Liver (tissue), 3 donors: ENCODE data around the gene NMNAT2.

ENCODE experiments used
- GABPA ChIP-seq, 2 donors: IDR thresholded peaks in 1 of 2; conservative IDR thresholded peaks in 1 of 2; 2 replicates each; pipeline ENCODE4 v1.6.1; 2016; ENCODE audit warnings: antibody characterized with exemption in 2 of 2, mild to moderate bottlenecking in 1 of 2, moderate library complexity in 1 of 2
- HNF4G ChIP-seq: IDR thresholded peaks from 2 replicates; pipeline ENCODE4 v1.6.1; 2016; ENCODE audit warnings: antibody characterized with exemption
- RAD21 ChIP-seq, 2 donors: IDR thresholded peaks; 2 replicates each; pipeline ENCODE4 v1.6.1; 2016; ENCODE audit warnings: antibody characterized with exemption in 2 of 2, mild to moderate bottlenecking in 2 of 2
- RXRA ChIP-seq, 2 donors: IDR thresholded peaks; 2 replicates each; pipeline ENCODE4 v1.6.1; 2017 to 2018; ENCODE audit warnings: antibody characterized with exemption in 2 of 2, mild to moderate bottlenecking in 1 of 2
- TAF1 ChIP-seq: conservative IDR thresholded peaks from 2 replicates; pipeline ENCODE4 v1.6.1; 2016; ENCODE audit warnings: antibody characterized with exemption, mild to moderate bottlenecking
- YY1 ChIP-seq: IDR thresholded peaks from 2 replicates; pipeline ENCODE4 v1.6.1; 2016; ENCODE audit warnings: antibody characterized with exemption, mild to moderate bottlenecking
- TF ChIP-seq, protein P1 (sequence below): fragments of 150-350 bp; IDR thresholded peaks from 2 replicates; pipeline ENCODE4 v1.5.1; 2017; ENCODE audit warnings: improper control_type of control experiment, low read depth, low read length; ENCODE audit not compliant: missing input control
- TF ChIP-seq, protein P2 (sequence below): IDR thresholded peaks from 2 replicates; pipeline ENCODE4 v1.6.1; 2016; ENCODE audit warnings: antibody characterized with exemption, mild to moderate bottlenecking
- TF ChIP-seq, protein P3 (sequence below): IDR thresholded peaks from 2 replicates; pipeline ENCODE4 v1.6.1; 2016; ENCODE audit warnings: antibody characterized with exemption
- TF ChIP-seq, protein P4 (sequence below): IDR thresholded peaks from 2 replicates; pipeline ENCODE4 v1.6.1; 2016; ENCODE audit warnings: antibody characterized with exemption
- donor health status: healthy.
- donor health status: healthy.

DNA sequence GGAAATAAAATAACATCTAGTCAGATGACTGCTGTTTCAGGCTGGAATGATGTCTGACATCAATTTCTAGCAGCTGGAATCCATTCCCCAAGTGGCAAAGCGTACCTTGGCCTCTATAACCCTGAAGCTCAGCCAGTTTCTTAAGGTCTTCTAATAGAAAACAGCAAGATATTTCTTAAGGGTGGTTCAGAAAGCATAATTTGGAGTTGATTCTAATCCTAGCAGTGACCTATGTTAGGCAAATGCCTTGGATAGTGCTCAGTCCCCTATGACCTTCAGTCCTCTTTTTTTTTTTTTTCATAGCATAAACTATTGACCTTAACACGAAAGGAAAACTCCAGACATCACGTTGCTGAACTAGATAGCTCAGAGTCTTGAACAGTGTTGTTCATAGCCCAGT is 175.6 kb downstream of the NMNAT2 start:
- TF ChIP-seq, protein P1, sequence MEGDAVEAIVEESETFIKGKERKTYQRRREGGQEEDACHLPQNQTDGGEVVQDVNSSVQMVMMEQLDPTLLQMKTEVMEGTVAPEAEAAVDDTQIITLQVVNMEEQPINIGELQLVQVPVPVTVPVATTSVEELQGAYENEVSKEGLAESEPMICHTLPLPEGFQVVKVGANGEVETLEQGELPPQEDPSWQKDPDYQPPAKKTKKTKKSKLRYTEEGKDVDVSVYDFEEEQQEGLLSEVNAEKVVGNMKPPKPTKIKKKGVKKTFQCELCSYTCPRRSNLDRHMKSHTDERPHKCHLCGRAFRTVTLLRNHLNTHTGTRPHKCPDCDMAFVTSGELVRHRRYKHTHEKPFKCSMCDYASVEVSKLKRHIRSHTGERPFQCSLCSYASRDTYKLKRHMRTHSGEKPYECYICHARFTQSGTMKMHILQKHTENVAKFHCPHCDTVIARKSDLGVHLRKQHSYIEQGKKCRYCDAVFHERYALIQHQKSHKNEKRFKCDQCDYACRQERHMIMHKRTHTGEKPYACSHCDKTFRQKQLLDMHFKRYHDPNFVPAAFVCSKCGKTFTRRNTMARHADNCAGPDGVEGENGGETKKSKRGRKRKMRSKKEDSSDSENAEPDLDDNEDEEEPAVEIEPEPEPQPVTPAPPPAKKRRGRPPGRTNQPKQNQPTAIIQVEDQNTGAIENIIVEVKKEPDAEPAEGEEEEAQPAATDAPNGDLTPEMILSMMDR = no peak
- no peak for TF ChIP-seq RAD21 (IDR thresholded peaks at IDR 0.05)
- TF ChIP-seq, protein P2, sequence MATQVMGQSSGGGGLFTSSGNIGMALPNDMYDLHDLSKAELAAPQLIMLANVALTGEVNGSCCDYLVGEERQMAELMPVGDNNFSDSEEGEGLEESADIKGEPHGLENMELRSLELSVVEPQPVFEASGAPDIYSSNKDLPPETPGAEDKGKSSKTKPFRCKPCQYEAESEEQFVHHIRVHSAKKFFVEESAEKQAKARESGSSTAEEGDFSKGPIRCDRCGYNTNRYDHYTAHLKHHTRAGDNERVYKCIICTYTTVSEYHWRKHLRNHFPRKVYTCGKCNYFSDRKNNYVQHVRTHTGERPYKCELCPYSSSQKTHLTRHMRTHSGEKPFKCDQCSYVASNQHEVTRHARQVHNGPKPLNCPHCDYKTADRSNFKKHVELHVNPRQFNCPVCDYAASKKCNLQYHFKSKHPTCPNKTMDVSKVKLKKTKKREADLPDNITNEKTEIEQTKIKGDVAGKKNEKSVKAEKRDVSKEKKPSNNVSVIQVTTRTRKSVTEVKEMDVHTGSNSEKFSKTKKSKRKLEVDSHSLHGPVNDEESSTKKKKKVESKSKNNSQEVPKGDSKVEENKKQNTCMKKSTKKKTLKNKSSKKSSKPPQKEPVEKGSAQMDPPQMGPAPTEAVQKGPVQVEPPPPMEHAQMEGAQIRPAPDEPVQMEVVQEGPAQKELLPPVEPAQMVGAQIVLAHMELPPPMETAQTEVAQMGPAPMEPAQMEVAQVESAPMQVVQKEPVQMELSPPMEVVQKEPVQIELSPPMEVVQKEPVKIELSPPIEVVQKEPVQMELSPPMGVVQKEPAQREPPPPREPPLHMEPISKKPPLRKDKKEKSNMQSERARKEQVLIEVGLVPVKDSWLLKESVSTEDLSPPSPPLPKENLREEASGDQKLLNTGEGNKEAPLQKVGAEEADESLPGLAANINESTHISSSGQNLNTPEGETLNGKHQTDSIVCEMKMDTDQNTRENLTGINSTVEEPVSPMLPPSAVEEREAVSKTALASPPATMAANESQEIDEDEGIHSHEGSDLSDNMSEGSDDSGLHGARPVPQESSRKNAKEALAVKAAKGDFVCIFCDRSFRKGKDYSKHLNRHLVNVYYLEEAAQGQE = no peak
- TF ChIP-seq GABPA (IDR thresholded peaks at IDR 0.05 in 1 of 2, conservative IDR thresholded peaks at IDR 0.05 in 1 of 2) = no peak
- TF ChIP-seq, protein P3, sequence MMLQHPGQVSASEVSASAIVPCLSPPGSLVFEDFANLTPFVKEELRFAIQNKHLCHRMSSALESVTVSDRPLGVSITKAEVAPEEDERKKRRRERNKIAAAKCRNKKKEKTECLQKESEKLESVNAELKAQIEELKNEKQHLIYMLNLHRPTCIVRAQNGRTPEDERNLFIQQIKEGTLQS = no peak
- TF ChIP-seq HNF4G = no peak
- no peak for TF ChIP-seq TAF1
- no peak for TF ChIP-seq YY1
- TF ChIP-seq, protein P4, sequence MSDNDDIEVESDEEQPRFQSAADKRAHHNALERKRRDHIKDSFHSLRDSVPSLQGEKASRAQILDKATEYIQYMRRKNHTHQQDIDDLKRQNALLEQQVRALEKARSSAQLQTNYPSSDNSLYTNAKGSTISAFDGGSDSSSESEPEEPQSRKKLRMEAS = no peak
- TF ChIP-seq RXRA (IDR thresholded peaks at IDR 0.05) = no peak
